OCI-LY3 (cell line): ENCODE results near the gene AHNAK.

ENCODE experiments used
- H2AFZ ChIP-seq: fragments of 200-600, 300-600 bp; shearing (Covaris generic); 2 replicates; pipeline ENCODE4 v1.6.0; 2014; ENCODE audit warnings: antibody characterized with exemption, low read depth, low read length
- H3K27ac ChIP-seq: fragments of 200-600, 300-600 bp; sonication (generic); 2 replicates; pipeline ENCODE4 v1.5.1; 2014; ENCODE audit warnings: mild to moderate bottlenecking, low read length, moderate library complexity, mixed read lengths
- H3K27me3 ChIP-seq: fragments of 200-600, 300-600 bp; sonication (generic); 2 replicates; pipeline ENCODE4 v1.6.1; 2014; ENCODE audit warnings: low read depth, low read length, mixed read lengths
- H3K36me3 ChIP-seq: fragments of 200-600, 300-600 bp; sonication (generic); replicated peaks from 2 replicates; pipeline ENCODE3; 2014; ENCODE audit warnings: low read depth, low read length, mixed read lengths
- H3K4me1 ChIP-seq: fragments of 300-600, 200-600 bp; sonication (generic); 2 replicates; pipeline ENCODE4 v1.6.1; 2014; ENCODE audit warnings: low read length, mixed read lengths
- H3K4me2 ChIP-seq: fragments of 200-600, 300-600 bp; sonication (generic); 2 replicates; pipeline ENCODE4 v1.6.1; 2014; ENCODE audit warnings: low read length, mixed read lengths
- H3K4me3 ChIP-seq: fragments of 300-600, 200-600 bp; sonication (generic); 2 replicates; pipeline ENCODE4 v1.5.1; 2014; ENCODE audit warnings: antibody characterized with exemption, mild to moderate bottlenecking, low read length, moderate library complexity
- H3K79me2 ChIP-seq: fragments of 300-600, 200-600 bp; shearing (Covaris generic); 2 replicates; pipeline ENCODE4 v1.6.1; 2014; ENCODE audit warnings: mild to moderate bottlenecking, low read length, mixed read lengths
- H3K9ac ChIP-seq: fragments of 300-600, 200-600 bp; shearing (Covaris generic); 2 replicates; pipeline ENCODE4 v1.6.0; 2014; ENCODE audit warnings: mild to moderate bottlenecking, low read length, moderate library complexity
- H3K9me3 ChIP-seq: fragments of 200-600, 300-600 bp; shearing (Covaris generic); 2 replicates; pipeline ENCODE4 v1.6.1; 2014; ENCODE audit warnings: low read length, mixed read lengths; ENCODE audit not compliant: insufficient read depth
- H4K20me1 ChIP-seq: fragments of 200-600, 300-600 bp; sonication (generic); 2 replicates; pipeline ENCODE4 v1.6.1; 2016; ENCODE audit warnings: low read length, mixed read lengths; ENCODE audit not compliant: insufficient read depth
- EZH2phosphoT487 ChIP-seq: fragments of 200-600 bp; shearing (Covaris generic); IDR thresholded peaks from 2 replicates; pipeline ENCODE4 v1.6.1; 2018; ENCODE audit warnings: antibody characterized with exemption, mixed run types, low read depth
- TF ChIP-seq, protein P1 (sequence below): fragments of 200-600, 300-600 bp; sonication (generic); IDR thresholded peaks from 2 replicates; pipeline ENCODE4 v1.5.1; 2014; ENCODE audit warnings: antibody characterized with exemption, low read length, low read depth

Gene AHNAK

DNA sequence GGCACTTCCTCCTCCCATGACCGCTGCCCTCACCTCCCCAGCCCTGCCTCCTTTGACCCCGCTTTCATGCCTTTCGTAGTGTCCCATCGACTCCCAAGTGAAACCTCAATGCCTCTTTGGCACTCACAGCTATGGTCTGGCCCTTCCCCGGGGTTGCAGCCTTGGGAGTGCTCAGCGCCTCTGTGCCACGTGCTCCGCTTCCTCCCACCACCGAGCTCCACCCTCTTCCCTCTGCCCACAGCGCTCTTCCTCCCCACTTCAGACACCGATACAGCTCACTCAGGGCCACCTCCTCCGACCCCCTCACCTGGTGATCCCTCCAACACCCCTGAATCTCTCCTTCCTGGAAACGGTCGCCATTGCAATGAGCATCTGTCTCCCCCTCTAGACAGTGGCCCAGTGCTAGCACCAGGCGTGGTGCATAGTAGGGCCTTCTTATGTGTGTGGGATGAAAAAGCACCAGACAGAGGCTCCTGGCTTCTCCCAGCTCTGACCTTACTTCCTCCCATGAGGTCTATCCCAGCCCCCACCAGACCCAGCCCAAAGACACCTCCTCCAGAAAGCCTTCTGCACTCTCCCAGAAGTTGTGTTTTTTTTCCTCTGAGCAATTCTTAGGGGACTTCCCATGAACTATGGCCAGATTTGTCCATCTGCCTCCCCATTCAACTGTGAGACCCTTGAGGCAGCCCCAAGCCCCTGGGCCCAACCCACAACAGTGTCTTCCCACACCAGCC is 144.2 kb downstream of the AHNAK start:
- Histone ChIP-seq H3K9ac (no peak overlapping the region), H3K79me2 (no peaks in the 10 kb centered on the region), H3K27me3 (peaks cover 14% of the 10 kb centered on the region)

DNA sequence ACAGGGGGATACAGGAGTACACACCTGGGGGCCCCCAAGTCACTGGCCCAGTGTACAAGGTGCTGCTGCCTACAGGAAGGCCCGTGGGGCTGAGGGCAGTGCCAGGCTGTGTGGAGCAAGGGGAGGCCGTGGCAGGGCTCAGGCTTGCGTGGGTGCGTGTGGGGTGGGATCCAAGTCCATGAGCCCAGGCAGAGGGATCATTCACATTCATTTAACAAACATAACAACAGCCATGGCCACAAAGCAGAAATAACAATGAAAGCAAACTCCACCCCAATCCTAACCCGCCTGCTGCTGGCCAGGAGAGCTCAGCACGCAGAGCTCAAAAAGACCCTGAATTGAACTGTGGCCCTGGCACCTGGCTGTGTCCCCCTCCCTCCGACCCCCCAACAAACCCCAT is 144.8 kb downstream of the AHNAK start:
- Histone ChIP-seq H3K79me2 (no peaks in the 10 kb centered on the region), H2AFZ (no peak overlapping the region), H3K4me3 (no peak overlapping the region), H3K36me3 (no peaks in the 10 kb centered on the region), H3K27me3 (peaks cover 14% of the 10 kb centered on the region), H4K20me1 (no peaks in the 10 kb centered on the region), H3K4me1 (no peaks in the 10 kb centered on the region), H3K4me2 (no peak overlapping the region), H3K9ac (no peak overlapping the region), H3K9me3 (no peaks in the 10 kb centered on the region), H3K27ac (no peak overlapping the region)
- TF ChIP-seq, protein P1, sequence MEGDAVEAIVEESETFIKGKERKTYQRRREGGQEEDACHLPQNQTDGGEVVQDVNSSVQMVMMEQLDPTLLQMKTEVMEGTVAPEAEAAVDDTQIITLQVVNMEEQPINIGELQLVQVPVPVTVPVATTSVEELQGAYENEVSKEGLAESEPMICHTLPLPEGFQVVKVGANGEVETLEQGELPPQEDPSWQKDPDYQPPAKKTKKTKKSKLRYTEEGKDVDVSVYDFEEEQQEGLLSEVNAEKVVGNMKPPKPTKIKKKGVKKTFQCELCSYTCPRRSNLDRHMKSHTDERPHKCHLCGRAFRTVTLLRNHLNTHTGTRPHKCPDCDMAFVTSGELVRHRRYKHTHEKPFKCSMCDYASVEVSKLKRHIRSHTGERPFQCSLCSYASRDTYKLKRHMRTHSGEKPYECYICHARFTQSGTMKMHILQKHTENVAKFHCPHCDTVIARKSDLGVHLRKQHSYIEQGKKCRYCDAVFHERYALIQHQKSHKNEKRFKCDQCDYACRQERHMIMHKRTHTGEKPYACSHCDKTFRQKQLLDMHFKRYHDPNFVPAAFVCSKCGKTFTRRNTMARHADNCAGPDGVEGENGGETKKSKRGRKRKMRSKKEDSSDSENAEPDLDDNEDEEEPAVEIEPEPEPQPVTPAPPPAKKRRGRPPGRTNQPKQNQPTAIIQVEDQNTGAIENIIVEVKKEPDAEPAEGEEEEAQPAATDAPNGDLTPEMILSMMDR, result no peak
- no peak for TF ChIP-seq EZH2phosphoT487

More for the DNA sequence above, 144.2 kb downstream of the AHNAK start:
- no peak overlapping the region for H3K4me3 ChIP-seq
- H3K4me1 ChIP-seq, result no peaks in the 10 kb centered on the region
- no peaks in the 10 kb centered on the region for H3K36me3 ChIP-seq
- no peak overlapping the region for H3K4me2 ChIP-seq
- no peaks in the 10 kb centered on the region for H3K9me3 ChIP-seq
- no peak overlapping the region for H2AFZ ChIP-seq
- H3K27ac ChIP-seq, result no peak overlapping the region
- TF ChIP-seq EZH2phosphoT487, result no peak
- TF ChIP-seq, protein P1, result no peak
- no peaks in the 10 kb centered on the region for H4K20me1 ChIP-seq

DNA sequence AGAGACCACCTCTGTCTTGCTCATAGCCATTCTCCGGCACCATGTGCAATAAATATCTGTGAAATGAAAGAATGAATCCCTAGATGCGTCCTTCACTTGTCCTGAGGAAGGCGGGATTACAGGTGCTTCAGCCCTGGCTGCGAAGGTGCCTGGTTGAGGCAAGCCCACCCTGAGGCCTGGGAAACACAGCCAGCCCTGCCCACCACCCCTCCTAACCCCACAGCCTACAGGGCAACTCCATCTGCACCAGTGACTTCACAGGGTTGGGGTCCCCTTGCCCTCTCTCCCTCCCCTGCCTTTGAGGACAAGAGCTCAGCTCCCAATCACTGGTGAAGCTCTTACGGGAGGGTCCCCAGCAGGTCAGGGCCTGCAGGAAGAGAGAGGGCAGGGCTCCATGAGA is 145.2 kb downstream of the AHNAK start:
- TF ChIP-seq, protein P1, result no peak
- TF ChIP-seq EZH2phosphoT487, result no peak
- Histone ChIP-seq H3K4me2 (no peak overlapping the region), H2AFZ (no peak overlapping the region), H3K4me1 (no peaks in the 10 kb centered on the region), H3K27ac (no peak overlapping the region), H3K27me3 (peaks cover 14% of the 10 kb centered on the region), H3K4me3 (no peak overlapping the region), H3K36me3 (no peaks in the 10 kb centered on the region), H3K79me2 (no peaks in the 10 kb centered on the region), H4K20me1 (no peaks in the 10 kb centered on the region), H3K9me3 (no peaks in the 10 kb centered on the region), H3K9ac (no peak overlapping the region)

DNA sequence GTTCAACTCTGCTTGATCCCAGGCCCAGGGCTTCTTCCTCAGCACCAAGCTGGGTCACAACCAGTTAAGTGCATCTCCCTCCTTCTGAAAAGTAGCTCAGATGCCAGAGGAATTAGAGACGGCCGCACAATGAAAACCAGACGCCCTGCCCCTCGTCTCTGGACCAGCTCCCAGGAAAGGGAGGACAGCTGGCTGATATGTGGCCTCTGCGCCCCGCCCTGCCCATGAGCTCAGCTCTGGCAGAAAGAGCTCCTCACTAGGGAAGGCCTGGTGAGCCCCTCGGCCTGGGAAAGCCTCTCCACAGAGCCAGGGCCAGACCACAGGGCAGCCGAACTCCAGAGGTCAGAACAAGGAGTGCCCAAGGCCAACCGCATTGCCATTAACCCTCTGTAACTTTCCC is 145.8 kb downstream of the AHNAK start:
- Histone ChIP-seq H2AFZ (no peak overlapping the region), H3K36me3 (no peaks in the 10 kb centered on the region), H3K79me2 (no peaks in the 10 kb centered on the region), H3K4me3 (no peak overlapping the region), H3K27ac (no peak overlapping the region), H3K27me3 (peaks cover 10% of the 10 kb centered on the region), H3K4me2 (no peak overlapping the region), H3K4me1 (no peaks in the 10 kb centered on the region), H3K9ac (no peak overlapping the region), H4K20me1 (no peaks in the 10 kb centered on the region), H3K9me3 (no peaks in the 10 kb centered on the region)
- TF ChIP-seq, protein P1, result no peak
- TF ChIP-seq EZH2phosphoT487, result no peak
